Cardiac muscle cell (in vitro differentiated cells and primary cell): ENCODE measurements around the gene PCDHGA5. TPM values are rescaled to one million over a fixed set of nuclear protein-coding genes. Genes with fewer than 3 reads are reported as not detected.
"Not testable (repeated sequence)": the region's sequence is repeated elsewhere in the genome, so short reads cannot be mapped to it uniquely, and the experiment has no call there.

Experiments used
- DNase-seq, 2 donors: peaks; one replicate each; pipeline versions ENCODE4 v3.0.0 to v3.0.0-alpha.2; 2010 to 2017; ENCODE audit warnings: low read depth in 1 of 2, low spot score in 1 of 2
- H3K27ac ChIP-seq: fragments of 200-600 bp; sonication (generic); 2 replicates; pipeline ENCODE4 v1.5.1; 2016
- H3K27me3 ChIP-seq: fragments of 200-600 bp; sonication (generic); 2 replicates; pipeline ENCODE4 v1.6.0; 2016; ENCODE audit warnings: control low read depth
- H3K36me3 ChIP-seq: fragments of 200-600 bp; sonication (generic); 2 replicates; pipeline ENCODE4 v1.5.1; 2016; ENCODE audit warnings: control low read depth
- H3K4me1 ChIP-seq: fragments of 200-600 bp; sonication (generic); 2 replicates; pipeline ENCODE4 v1.8.1; 2017; ENCODE audit warnings: low read depth, mild to moderate bottlenecking, mixed run types
- H3K4me3 ChIP-seq: fragments of 200-600 bp; sonication (generic); 2 replicates; pipeline ENCODE4 v1.5.1; 2016; ENCODE audit warnings: mild to moderate bottlenecking
- H3K9me3 ChIP-seq: fragments of 200-600 bp; sonication (generic); 2 replicates; pipeline ENCODE4 v1.5.1; 2017; ENCODE audit warnings: low read depth, mild to moderate bottlenecking, control low read depth
- CTCF ChIP-seq: IDR thresholded peaks from 2 replicates; pipeline ENCODE4 v1.5.1; 2012; ENCODE audit warnings: low read depth, mild to moderate bottlenecking, low read length
- polyA plus RNA-seq: library from polyadenylated mRNA; unstranded; fragments of >200 nt; fragmentation: Nextera tagmentation; extraction: Ambion mirVana; gene quantifications from 2 replicates; pipeline ENCODE4 v1.2.1, GENCODE V29; 2016
- total RNA-seq: library from RNA; depleted of rRNA; stranded (reverse); fragments of >200 nt; gene quantifications from 2 replicates; pipeline ENCODE4 v1.2.3, GENCODE V29; 2016

Gene PCDHGA5
- total and polyA plus RNA-seq, 2 experiments from 2014 or later = 0.09 to 1.2 TPM

- no peak overlapping the region for H3K27ac ChIP-seq
- no peak for TF ChIP-seq CTCF
- no peaks in the 10 kb centered on the region for H3K27me3 ChIP-seq
- H3K9me3 ChIP-seq = no peaks in the 10 kb centered on the region
- H3K4me1 ChIP-seq = no peaks in the 10 kb centered on the region
- DNase-seq = no peak
- no peak overlapping the region for H3K4me3 ChIP-seq
- H3K36me3 ChIP-seq = no peaks in the 10 kb centered on the region
Observed at GRCh38 chr5:141345327-141345726, 18.6 kb upstream of the PCDHGA5 start.

GRCh38 chr5:141346017-141346416 is 17.9 kb upstream of the PCDHGA5 start:
- H3K4me1 ChIP-seq, H3K27me3 ChIP-seq, H3K9me3 ChIP-seq, H3K36me3 ChIP-seq, DNase-seq, H3K27ac ChIP-seq, H3K4me3 ChIP-seq: not testable (repeated sequence)

- peak; percentile 30 to 59 for DNase-seq
- Histone ChIP-seq H3K36me3 (no peaks in the 10 kb centered on the region), H3K4me1 (no peaks in the 10 kb centered on the region), H3K27me3 (no peaks in the 10 kb centered on the region), H3K9me3 (no peaks in the 10 kb centered on the region), H3K27ac (no peak within 1 kb of the TSS), H3K4me3 (no peak within 1 kb of the TSS)
- TF ChIP-seq CTCF = peak; percentile 53
Observed at GRCh38 chr5:141349917-141350619, 13.9 kb upstream of the PCDHGA5 start, which contains the start of gene PCDHGB1. Gene PCDHGB1 (plus strand): TSS chr5:141350099. CDS start chr5:141350261, 162 bp downstream.

- Histone ChIP-seq H3K9me3 (no peaks in the 10 kb centered on the region), H3K36me3 (no peaks in the 10 kb centered on the region), H3K27me3 (no peaks in the 10 kb centered on the region), H3K4me1 (no peaks in the 10 kb centered on the region), H3K4me3 (no peak overlapping the region), H3K27ac (no peak overlapping the region)
- TF ChIP-seq CTCF = no peak
- no peak for DNase-seq
Observed at GRCh38 chr5:141351591-141351990, 12.4 kb upstream of the PCDHGA5 start.

- peak; percentile 39 for TF ChIP-seq CTCF
- Histone ChIP-seq H3K4me1 (no peaks in the 10 kb centered on the region), H3K27me3 (no peaks in the 10 kb centered on the region), H3K9me3 (no peaks in the 10 kb centered on the region), H3K4me3 (no peak within 1 kb of the TSS), H3K27ac (no peak within 1 kb of the TSS), H3K36me3 (no peaks in the 10 kb centered on the region)
- DNase-seq = peak in 1 of 2 donors; percentile 30
Observed at GRCh38 chr5:141354900-141355469, 9.0 kb upstream of the PCDHGA5 start, which contains the start of gene PCDHGA4. Gene PCDHGA4 (plus strand): TSS chr5:141355021. CDS start chr5:141355108, 87 bp downstream.

- no peak overlapping the region for H3K27ac ChIP-seq
- H3K9me3 ChIP-seq = peaks cover 2% of the 10 kb centered on the region
- no peak for DNase-seq
- H3K4me3 ChIP-seq = no peak overlapping the region
- H3K36me3 ChIP-seq = no peaks in the 10 kb centered on the region
- no peaks in the 10 kb centered on the region for H3K27me3 ChIP-seq
- no peak for TF ChIP-seq CTCF
- H3K4me1 ChIP-seq = no peaks in the 10 kb centered on the region
Observed at GRCh38 chr5:141355641-141356040, 8.3 kb upstream of the PCDHGA5 start.
